WTC11 (cell line): ENCODE measurements around the gene MOB3B. TPM values are rescaled to one million over a fixed set of nuclear protein-coding genes. Genes with fewer than 3 reads are reported as not detected.

Source experiments
- ATAC-seq: fragments of 200-7000 bp; cut with Tn5 transposase; 2 replicates; pipeline ENCODE4 v1.10.0; 2021; ENCODE audit warnings: mild to moderate bottlenecking, moderate library complexity
- CTCF ChIA-PET: fragments of 300-600 bp; sonication (Branson Sonifier 250); formaldehyde crosslinking; loops from one replicate; lab custom pipeline; 2021; ENCODE audit warnings: antibody characterized with exemption; lab: Charles Lee
- POLR2A ChIA-PET: fragments of 350-600 bp; sonication (Branson Sonifier 250); formaldehyde crosslinking; loops from one replicate; lab custom pipeline; 2021; ENCODE audit warnings: antibody characterized with exemption; lab: Charles Lee
- DNase-seq: peaks from one replicate; pipeline ENCODE4 v3.0.0; 2021; ENCODE audit warnings: low spot score
- H3K27ac Mint-ChIP-seq: 2 replicates; pipeline ENCODE4 v1.8.0; 2021; ENCODE audit warnings: mixed read lengths
- H3K27me3 Mint-ChIP-seq: 2 replicates; pipeline ENCODE4 v1.8.0; 2021; ENCODE audit warnings: low read depth, mild to moderate bottlenecking, moderate library complexity, mixed read lengths
- H3K36me3 Mint-ChIP-seq: 2 replicates; pipeline ENCODE4 v1.8.0; 2021; ENCODE audit warnings: mixed read lengths
- H3K4me1 Mint-ChIP-seq: 2 replicates; pipeline ENCODE4 v1.8.0; 2022; ENCODE audit warnings: mixed read lengths
- H3K4me3 Mint-ChIP-seq: 2 replicates; pipeline ENCODE4 v1.8.0; 2021; ENCODE audit warnings: mild to moderate bottlenecking, moderate library complexity, mixed read lengths
- H3K9me3 Mint-ChIP-seq: 2 replicates; pipeline ENCODE4 v1.8.0; 2021; ENCODE audit warnings: mixed read lengths
- ARID4B ChIP-seq: sonication (generic); formaldehyde crosslinking; IDR thresholded peaks from 2 replicates; pipeline ENCODE4 v1.8.0; 2023; ENCODE audit warnings: missing genetic modification reagents, mild to moderate bottlenecking, borderline replicate concordance
- ATF2 ChIP-seq: sonication (generic); formaldehyde crosslinking; IDR thresholded peaks from 2 replicates; pipeline ENCODE4 v1.8.1; 2022; ENCODE audit warnings: low read depth, missing genetic modification reagents, borderline replicate concordance
- ATF3 ChIP-seq: sonication (generic); formaldehyde crosslinking; conservative IDR thresholded peaks from 2 replicates; pipeline ENCODE4 v1.8.1; 2022; ENCODE audit warnings: mild to moderate bottlenecking, missing genetic modification reagents
- GRHL2 ChIP-seq: fragments of 250-450 bp; sonication (Bioruptor Pico); IDR thresholded peaks from 2 replicates; pipeline ENCODE4 v1.8.0; 2022; ENCODE audit warnings: mild to moderate bottlenecking, moderate library complexity; ENCODE audit not compliant: insufficient replicate concordance, severe bottlenecking
- IRF1 ChIP-seq: sonication (generic); formaldehyde crosslinking; IDR thresholded peaks from 2 replicates; pipeline ENCODE4 v1.8.0; 2023; ENCODE audit warnings: missing genetic modification reagents
- JAZF1 ChIP-seq: fragments of 250-450 bp; sonication (Bioruptor Pico); IDR thresholded peaks from 2 replicates; pipeline ENCODE4 v1.9.0; 2021; ENCODE audit warnings: moderate library complexity, mild to moderate bottlenecking, inconsistent platforms
- MLX ChIP-seq: sonication (generic); formaldehyde crosslinking; IDR thresholded peaks from 2 replicates; pipeline ENCODE4 v1.8.1; 2023; ENCODE audit warnings: mild to moderate bottlenecking, missing genetic modification reagents, moderate library complexity
- NR2C2 ChIP-seq: sonication (generic); formaldehyde crosslinking; IDR thresholded peaks from 2 replicates; pipeline ENCODE4 v1.8.0; 2022; ENCODE audit warnings: mild to moderate bottlenecking, missing genetic modification reagents
- NR3C1 ChIP-seq: sonication (generic); formaldehyde crosslinking; conservative IDR thresholded peaks from 2 replicates; pipeline ENCODE4 v1.8.1; 2023; ENCODE audit warnings: low read depth, mild to moderate bottlenecking, missing genetic modification reagents
- RELA ChIP-seq: sonication (generic); formaldehyde crosslinking; IDR thresholded peaks from 2 replicates; pipeline ENCODE4 v1.8.1; 2022; ENCODE audit warnings: missing genetic modification reagents, mild to moderate bottlenecking, borderline replicate concordance
- SMAD4 ChIP-seq: sonication (generic); formaldehyde crosslinking; IDR thresholded peaks from 2 replicates; pipeline ENCODE4 v1.8.0; 2022; ENCODE audit warnings: mild to moderate bottlenecking, missing genetic modification reagents
- ZBTB21 ChIP-seq: sonication (generic); formaldehyde crosslinking; IDR thresholded peaks from 2 replicates; pipeline ENCODE4 v1.8.1; 2023; ENCODE audit warnings: mild to moderate bottlenecking, missing genetic modification reagents, borderline replicate concordance
- ZMAT4 ChIP-seq: fragments of 250-450 bp; sonication (Bioruptor Pico); IDR thresholded peaks from 2 replicates; pipeline ENCODE4 v1.9.0; 2021; ENCODE audit warnings: mild to moderate bottlenecking
- ZNF121 ChIP-seq: sonication (generic); formaldehyde crosslinking; IDR thresholded peaks from 2 replicates; pipeline ENCODE4 v1.8.0; 2023; ENCODE audit warnings: missing genetic modification reagents
- ZNF671 ChIP-seq: fragments of 250-450 bp; sonication (Bioruptor Pico); IDR thresholded peaks from 2 replicates; pipeline ENCODE4 v1.8.0; 2021; ENCODE audit warnings: mild to moderate bottlenecking
- total RNA-seq: library from RNA; stranded (reverse); gene quantifications from 3 replicates; pipeline ENCODE4 v1.2.3, GENCODE V29; 2021

MOB3B gene
- total RNA-seq, 1 experiment from 2014 or later = 25.1 TPM

- no peak overlapping the region for H3K27ac Mint-ChIP-seq
- no peaks in the 10 kb centered on the region for H3K9me3 Mint-ChIP-seq
- peaks cover 5% of the 10 kb centered on the region; the same call in 1 of the 2 replicates for H3K36me3 Mint-ChIP-seq
- no peak for ATAC-seq
- no peak overlapping the region for H3K4me3 Mint-ChIP-seq
- ChIA-PET POLR2A (interaction anchor here (0.5 kb wide), 1 partner anchor 477 kb away, joined by 4 read pairs; no protein-coding TSS in a partner anchor), CTCF (interaction anchor here (1.1 to 1.4 kb wide), 3 partner anchors 10 to 255 kb away, joined by 3 to 6 read pairs (median 3); no protein-coding TSS in a partner anchor)
- peaks cover 24% of the 10 kb centered on the region for H3K4me1 Mint-ChIP-seq
- DNase-seq = no peak
- no peak for TF ChIP-seq NR3C1 (CRISPR knock-in tag)
- TF ChIP-seq ZMAT4 (CRISPR knock-in tag) = no peak
- TF ChIP-seq ARID4B = no peak
- no peak for TF ChIP-seq RELA (CRISPR knock-in tag)
- TF ChIP-seq ZNF671 (CRISPR knock-in tag) = no peak
- TF ChIP-seq ZNF121 (CRISPR knock-in tag) = no peak
- TF ChIP-seq ATF2 = no peak
- TF ChIP-seq JAZF1 (CRISPR knock-in tag) = no peak
- TF ChIP-seq ZBTB21 (CRISPR knock-in tag) = no peak
- no peak for TF ChIP-seq NR2C2
- TF ChIP-seq ATF3 (CRISPR knock-in tag) = no peak
- TF ChIP-seq SMAD4 = no peak
- no peak for TF ChIP-seq MLX (CRISPR knock-in tag)
- TF ChIP-seq IRF1 = no peak
- TF ChIP-seq, all 79 proteins: peak for 0
- no peaks in the 10 kb centered on the region for H3K27me3 Mint-ChIP-seq
Observed at GRCh38 chr9:27537756-27538155, 8.1 kb upstream of the MOB3B start.

GRCh38 chr9:27537027-27537435 is 7.4 kb upstream of the MOB3B start:
- no peak overlapping the region for H3K27ac Mint-ChIP-seq
- POLR2A ChIA-PET = no interaction called here
- H3K27me3 Mint-ChIP-seq = no peaks in the 10 kb centered on the region
- DNase-seq (no peak), ATAC-seq (no peak)
- no peaks in the 10 kb centered on the region for H3K9me3 Mint-ChIP-seq
- CTCF ChIA-PET = interaction anchor here (1.1 to 2.4 kb wide), 5 partner anchors 12 to 260 kb away, joined by 3 to 22 read pairs (median 7); no protein-coding TSS in a partner anchor
- peaks cover 5% of the 10 kb centered on the region; the same call in 1 of the 2 replicates for H3K36me3 Mint-ChIP-seq
- TF ChIP-seq ZNF671 (CRISPR knock-in tag) (no peak), ZMAT4 (CRISPR knock-in tag) (no peak), GRHL2 (no peak)
- H3K4me3 Mint-ChIP-seq = no peak overlapping the region
- peaks cover 24% of the 10 kb centered on the region for H3K4me1 Mint-ChIP-seq
